Astrocyte of the cerebellum (primary cell): ENCODE measurements around the gene PGC.

Experiments
- DNase-seq: peaks from one replicate; pipeline ENCODE4 v3.0.0-alpha.2; 2011; ENCODE audit warnings: low read depth
- H3K4me3 ChIP-seq: 2 replicates; pipeline ENCODE4 v1.5.1; 2011; ENCODE audit warnings: mild to moderate bottlenecking, low read depth, low read length, moderate library complexity
- in situ Hi-C: cut with HindIII; loops from 2 replicates; pipeline ENCODE4 v1.10.0; 2017; ENCODE audit warnings: low sequenced_read_pairs
- TF ChIP-seq, protein P1 (sequence below): IDR thresholded peaks from 2 replicates; pipeline ENCODE4 v1.5.1; 2012; ENCODE audit warnings: low read length, low read depth, moderate library complexity, mild to moderate bottlenecking; ENCODE audit errors: missing control alignments

PGC gene

GRCh38 chr6:41733707-41734665, 13.2 kb downstream of the PGC start:
- in situ Hi-C loops: no loop called here
- H3K4me3 ChIP-seq: peak overlapping the region; percentile 55
- TF ChIP-seq, protein P1, sequence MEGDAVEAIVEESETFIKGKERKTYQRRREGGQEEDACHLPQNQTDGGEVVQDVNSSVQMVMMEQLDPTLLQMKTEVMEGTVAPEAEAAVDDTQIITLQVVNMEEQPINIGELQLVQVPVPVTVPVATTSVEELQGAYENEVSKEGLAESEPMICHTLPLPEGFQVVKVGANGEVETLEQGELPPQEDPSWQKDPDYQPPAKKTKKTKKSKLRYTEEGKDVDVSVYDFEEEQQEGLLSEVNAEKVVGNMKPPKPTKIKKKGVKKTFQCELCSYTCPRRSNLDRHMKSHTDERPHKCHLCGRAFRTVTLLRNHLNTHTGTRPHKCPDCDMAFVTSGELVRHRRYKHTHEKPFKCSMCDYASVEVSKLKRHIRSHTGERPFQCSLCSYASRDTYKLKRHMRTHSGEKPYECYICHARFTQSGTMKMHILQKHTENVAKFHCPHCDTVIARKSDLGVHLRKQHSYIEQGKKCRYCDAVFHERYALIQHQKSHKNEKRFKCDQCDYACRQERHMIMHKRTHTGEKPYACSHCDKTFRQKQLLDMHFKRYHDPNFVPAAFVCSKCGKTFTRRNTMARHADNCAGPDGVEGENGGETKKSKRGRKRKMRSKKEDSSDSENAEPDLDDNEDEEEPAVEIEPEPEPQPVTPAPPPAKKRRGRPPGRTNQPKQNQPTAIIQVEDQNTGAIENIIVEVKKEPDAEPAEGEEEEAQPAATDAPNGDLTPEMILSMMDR: no peak
- no peak for DNase-seq

DNA sequence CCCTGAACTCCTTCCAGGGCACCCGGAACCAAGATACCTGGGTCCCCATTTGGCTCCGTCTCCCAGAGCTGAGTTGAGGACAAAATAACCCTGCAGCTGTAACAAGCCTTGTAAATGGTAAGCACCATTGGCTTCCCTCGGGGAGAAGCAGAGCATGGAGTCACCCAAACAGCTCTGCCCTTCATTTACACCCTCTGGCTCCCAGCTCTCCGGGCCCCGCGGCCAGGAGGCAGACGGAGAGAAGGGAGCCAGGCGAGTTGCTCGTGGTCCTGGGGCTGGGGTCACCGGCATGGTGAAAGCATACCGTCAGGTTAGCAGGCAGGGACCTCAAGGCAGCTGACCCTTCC, 13.9 kb downstream of the PGC start:
- TF ChIP-seq, protein P1: no peak
- no peak for DNase-seq
- in situ Hi-C loops: no loop called here
- H3K4me3 ChIP-seq: peak overlapping the region; percentile 55

DNA sequence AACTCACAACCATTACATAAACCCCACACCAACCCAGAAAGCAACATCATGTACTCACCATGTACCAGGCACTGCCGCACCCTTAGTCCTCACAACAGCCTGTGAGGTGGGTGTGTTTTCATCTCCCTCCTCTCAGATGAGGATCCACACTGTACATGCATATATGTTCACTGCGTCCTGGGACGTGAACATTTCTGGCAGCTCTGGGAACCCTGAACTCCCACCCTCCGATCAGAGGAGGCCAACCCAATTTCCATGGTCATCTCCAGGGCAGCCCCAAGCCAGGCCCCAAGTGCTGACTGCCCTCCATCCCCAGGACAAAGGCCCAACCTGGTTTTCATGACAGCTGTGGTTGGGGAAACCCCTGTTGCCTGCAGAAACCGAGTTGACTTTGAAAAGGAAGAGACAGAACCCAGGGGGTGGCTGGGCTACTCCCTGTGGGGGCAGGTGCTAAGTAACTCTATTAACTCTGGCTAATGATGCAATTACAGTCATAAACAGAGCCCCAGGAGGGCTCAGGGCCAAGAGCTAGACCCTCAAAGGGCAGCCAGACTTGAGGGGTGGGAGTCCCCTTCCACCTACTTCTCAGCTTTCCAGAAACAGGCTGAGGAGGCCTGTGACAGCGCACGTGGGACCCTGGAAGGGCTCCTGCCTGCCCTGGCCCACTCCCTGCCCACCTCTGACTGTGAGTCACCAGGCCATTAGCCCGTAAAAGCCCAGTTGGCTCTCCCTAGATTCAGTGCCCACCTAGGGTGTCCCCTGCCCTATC, 14.4 kb downstream of the PGC start:
- no peak for DNase-seq
- TF ChIP-seq, protein P1: no peak
- in situ Hi-C loops: no loop called here
- H3K4me3 ChIP-seq: no peak overlapping the region

DNA sequence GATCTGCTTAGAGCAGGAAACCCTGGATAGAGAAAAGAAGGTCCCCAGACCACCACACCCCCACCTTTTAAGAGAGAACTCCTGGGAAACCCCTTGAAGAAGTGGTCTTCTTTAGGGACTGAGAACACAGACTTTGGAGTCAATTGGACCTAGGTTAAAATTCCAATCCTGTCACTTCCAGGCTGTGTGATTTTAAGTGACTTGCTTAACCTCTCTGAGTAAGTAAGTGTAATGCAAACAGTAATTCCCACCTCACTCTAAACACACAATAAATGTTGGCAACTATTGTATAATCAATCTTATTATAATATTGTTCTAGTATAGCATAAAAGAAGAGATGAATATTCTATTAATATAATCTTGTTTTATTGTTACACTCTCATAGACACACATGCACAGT, 15.0 kb downstream of the PGC start:
- no peak overlapping the region for H3K4me3 ChIP-seq
- in situ Hi-C loops: no loop called here
- TF ChIP-seq, protein P1: no peak
- no peak for DNase-seq

GRCh38 chr6:41731561-41732086, 15.6 kb downstream of the PGC start:
- no peak for DNase-seq
- H3K4me3 ChIP-seq: no peak overlapping the region
- TF ChIP-seq, protein P1: no peak
- in situ Hi-C loops: no loop called here
